CD14-positive monocyte (primary cell): ENCODE results near the gene CMPK1. TPM values are rescaled to one million over a fixed set of nuclear protein-coding genes. Genes with fewer than 3 reads are reported as not detected.

ENCODE experiments used
- DNase-seq, 3 donors: peaks; one replicate each; pipeline ENCODE4 v3.0.0-alpha.2; 2011 to 2022
- H2AFZ ChIP-seq: 2 replicates; pipeline ENCODE4 v1.6.0; 2012; ENCODE audit warnings: mild to moderate bottlenecking, low read depth, low read length, inconsistent platforms; ENCODE audit not compliant: insufficient read depth, poor library complexity, severe bottlenecking
- H3K27ac ChIP-seq, 2 donors: 1 replicate in 1 of 2; 2 replicates in 1 of 2; pipeline ENCODE4 v1.5.1; 2012 to 2013; ENCODE audit warnings: low read length in 2 of 2, control low read depth in 1 of 2, inconsistent platforms in 1 of 2, low read depth in 1 of 2, mild to moderate bottlenecking in 1 of 2
- H3K27me3 ChIP-seq, 2 donors: one replicate each; pipeline versions ENCODE4 v1.6.0 to v1.6.1; 2011 to 2013; ENCODE audit warnings: low read length in 2 of 2; ENCODE audit not compliant: control insufficient read depth in 2 of 2, insufficient read depth in 2 of 2
- H3K36me3 ChIP-seq, 2 donors: replicated peaks in 1 of 2; 1 replicate in 1 of 2; 2 replicates in 1 of 2; pipeline versions ENCODE4 v1.5.1 to v1.6.1; 2012 to 2013; ENCODE audit warnings: low read length in 2 of 2, control low read depth in 1 of 2, inconsistent platforms in 1 of 2, mild to moderate bottlenecking in 1 of 2; ENCODE audit not compliant: insufficient read depth in 2 of 2, control insufficient read depth in 1 of 2
- H3K4me1 ChIP-seq, 2 donors: 1 replicate in 1 of 2; 2 replicates in 1 of 2; pipeline versions ENCODE4 v1.5.1 to v1.6.1; 2012 to 2013; ENCODE audit warnings: low read length in 2 of 2, control low read depth in 1 of 2, inconsistent platforms in 1 of 2, mild to moderate bottlenecking in 1 of 2, moderate library complexity in 1 of 2; ENCODE audit not compliant: insufficient read depth in 2 of 2, control insufficient read depth in 1 of 2
- H3K4me2 ChIP-seq: replicated peaks from 2 replicates; pipeline ENCODE3; 2012; ENCODE audit warnings: low read length, moderate library complexity, mild to moderate bottlenecking; ENCODE audit not compliant: poor library complexity, severe bottlenecking; ENCODE audit errors: extremely low read depth
- H3K4me3 ChIP-seq, 3 experiments: fragments of 200-600 bp in 1 of 3; sonication (generic) in 1 of 3; replicated peaks in 1 of 3; 1 replicate in 2 of 3; 2 replicates in 1 of 3; pipeline ENCODE4 v1.5.1; 2011 to 2013; ENCODE audit warnings: low read length in 3 of 3, mild to moderate bottlenecking in 3 of 3, control low read depth in 2 of 3, low read depth in 2 of 3, inconsistent platforms in 1 of 3, moderate library complexity in 1 of 3
- H3K79me2 ChIP-seq: 2 replicates; pipeline ENCODE4 v1.6.0; 2012; ENCODE audit warnings: mild to moderate bottlenecking, control low read depth, inconsistent platforms, low read length, moderate library complexity; ENCODE audit not compliant: insufficient read depth
- H3K9ac ChIP-seq: 2 replicates; pipeline ENCODE4 v1.6.0; 2017; ENCODE audit warnings: low read length, mild to moderate bottlenecking; ENCODE audit not compliant: insufficient read depth, poor library complexity, severe bottlenecking
- H3K9me3 ChIP-seq, 2 donors: replicated peaks in 1 of 2; 1 replicate in 1 of 2; 2 replicates in 1 of 2; pipeline versions ENCODE4 v1.5.1 to v1.6.1; 2012 to 2013; ENCODE audit warnings: low read length in 2 of 2, control low read depth in 1 of 2; ENCODE audit not compliant: control insufficient read depth in 1 of 2, insufficient read depth in 1 of 2
- H4K20me1 ChIP-seq: 2 replicates; pipeline ENCODE4 v1.6.0; 2012; ENCODE audit warnings: mild to moderate bottlenecking, low read length, control low read depth, moderate library complexity; ENCODE audit not compliant: insufficient read depth
- H3K27ac Mint-ChIP-seq, 7 donors: one replicate each; pipeline ENCODE4 v1.8.0; 2020; ENCODE audit warnings: mild to moderate bottlenecking in 7 of 7, mixed read lengths in 7 of 7, moderate library complexity in 6 of 7, inconsistent platforms in 2 of 7
- H3K27me3 Mint-ChIP-seq, 3 donors: one replicate each; pipeline ENCODE4 v1.8.0; 2021 to 2022; ENCODE audit warnings: low read depth in 3 of 3, mild to moderate bottlenecking in 3 of 3, mixed read lengths in 3 of 3, moderate library complexity in 3 of 3, inconsistent platforms in 1 of 3
- H3K36me3 Mint-ChIP-seq, 2 donors: one replicate each; pipeline ENCODE4 v1.8.0; 2020; ENCODE audit warnings: mixed read lengths in 2 of 2, inconsistent platforms in 1 of 2, mild to moderate bottlenecking in 1 of 2
- H3K4me1 Mint-ChIP-seq: one replicate; pipeline ENCODE4 v1.8.0; 2020; ENCODE audit warnings: mild to moderate bottlenecking, mixed read lengths
- H3K4me3 Mint-ChIP-seq, 2 donors: one replicate each; pipeline ENCODE4 v1.8.0; 2020; ENCODE audit warnings: mild to moderate bottlenecking in 2 of 2, mixed read lengths in 2 of 2, moderate library complexity in 1 of 2
- H3K9me3 Mint-ChIP-seq, 7 donors: one replicate each; pipeline ENCODE4 v1.8.0; 2020 to 2022; ENCODE audit warnings: mixed read lengths in 7 of 7, mild to moderate bottlenecking in 6 of 7, moderate library complexity in 6 of 7, inconsistent platforms in 2 of 7
- CTCF ChIP-seq: fragments of 200-600 bp; IDR thresholded peaks from one replicate; pipeline ENCODE4 v1.8.0; 2022; ENCODE audit warnings: antibody characterized with exemption, mild to moderate bottlenecking
- WGBS: methylation state at CpG from one replicate; pipeline ENCODE4 v1.1.5; 2013; ENCODE audit warnings: missing lambda C conversion rate; ENCODE audit not compliant: insufficient coverage; 5-methylcytosine and 5-hydroxymethylcytosine counted together
- intact Hi-C, 2 donors: fragments of 100-400 bp; cut with micrococcal nuclease; formaldehyde crosslinking; loops; one replicate each; pipeline versions ENCODE4 v1.15.0 to v1.15.1; 2023
- polyA plus RNA-seq, 3 donors: library from polyadenylated mRNA; depleted of rRNA in 1 of 3; unstranded in 2 of 3; stranded (reverse) in 1 of 3; fragments of 300-500 nt in 2 of 3; fragments of >200 nt in 1 of 3; fragmentation: Illumina TruSeq in 2 of 3; gene quantifications; 1 replicate in 2 of 3; 2 replicates in 1 of 3; pipeline ENCODE4 v1.2.3, GENCODE V29; 2012 to 2021

Gene CMPK1
- polyA plus RNA-seq, 3 donors = 17.4 to 67.6 (median 65.2) TPM

GRCh38 chr1:47385020-47385419 lies 51.4 kb downstream of the CMPK1 start:
- Histone ChIP-seq H3K4me1 (no peaks in the 10 kb centered on the region), H3K9ac (no peak overlapping the region), H3K27me3 (peaks cover 0 to 2% of the 10 kb centered on the region in 2 donors), H3K9me3 (no peaks in the 10 kb centered on the region), H2AFZ (no peak overlapping the region), H4K20me1 (no peaks in the 10 kb centered on the region), H3K79me2 (no peaks in the 10 kb centered on the region), H3K36me3 (peaks cover 7 to 27% of the 10 kb centered on the region in 2 donors), H3K4me3 (no peak overlapping the region), H3K4me2 (no peak overlapping the region), H3K27ac (no peak overlapping the region)
- Mint-ChIP-seq H3K4me3 (no peak overlapping the region), H3K27ac (no peak overlapping the region), H3K27me3 (peaks cover 3 to 12% (median 9%) of the 10 kb centered on the region in 3 donors), H3K4me1 (no peaks in the 10 kb centered on the region), H3K36me3 (peaks cover 16 to 25% of the 10 kb centered on the region in 2 donors), H3K9me3 (no peaks in the 10 kb centered on the region)
- intact Hi-C loops = loop anchor here (5.0 kb wide), 2 partner anchors 327 to 342 kb away; no protein-coding TSS in a partner anchor
- 91% methylated on average over 3 of the region's 6 CpGs for WGBS
- TF ChIP-seq CTCF = no peak
- no peak for DNase-seq

GRCh38 chr1:47386268-47386667 lies 52.7 kb downstream of the CMPK1 start:
- H3K27me3 ChIP-seq = peaks cover 0 to 2% of the 10 kb centered on the region in 2 donors
- H3K9ac ChIP-seq = no peak overlapping the region
- Mint-ChIP-seq H3K36me3 (peaks cover 8 to 13% of the 10 kb centered on the region in 2 donors), H3K9me3 (no peaks in the 10 kb centered on the region), H3K27ac (no peak overlapping the region), H3K4me3 (peak overlapping the region in 1 of 2 donors; percentile 7), H3K4me1 (no peaks in the 10 kb centered on the region), H3K27me3 (peaks cover 3 to 12% (median 10%) of the 10 kb centered on the region in 3 donors)
- whole genome bisulfite sequencing = 100% methylated on average over 1 of the region's 5 CpGs
- intact Hi-C loops = loop anchor here (5.0 kb wide), 2 partner anchors 326 to 341 kb away; no protein-coding TSS in a partner anchor
- no peaks in the 10 kb centered on the region for H3K4me1 ChIP-seq
- DNase-seq = no peak
- H3K36me3 ChIP-seq = peaks cover 2 to 19% of the 10 kb centered on the region in 2 donors
- no peak overlapping the region for H3K27ac ChIP-seq
- no peak for TF ChIP-seq CTCF
- no peak overlapping the region for H3K4me3 ChIP-seq
- no peaks in the 10 kb centered on the region for H3K79me2 ChIP-seq
- H3K9me3 ChIP-seq = no peaks in the 10 kb centered on the region
- no peak overlapping the region for H3K4me2 ChIP-seq
- H4K20me1 ChIP-seq = no peaks in the 10 kb centered on the region
- H2AFZ ChIP-seq = no peak overlapping the region
